Esophagus squamous epithelium (tissue), 5 donors: Measurements from ENCODE around the gene PRMT1. TPM values are rescaled to one million over a fixed set of nuclear protein-coding genes. Genes with fewer than 3 reads are reported as not detected.

ENCODE experiments used
- DNase-seq: peaks from one replicate; lab custom pipeline; 2025; lab: John Stamatoyannopoulos, UW
- H3K27ac ChIP-seq, 4 donors: fragments of 200-600 bp; sonication (generic); one replicate each; pipeline ENCODE4 v1.5.1; 2016 to 2019; ENCODE audit warnings: mild to moderate bottlenecking in 1 of 4
- H3K27me3 ChIP-seq, 4 donors: fragments of 200-600 bp; sonication (generic); 1 replicate in 3 of 4; 2 replicates in 1 of 4; pipeline versions ENCODE4 v1.5.1 to v1.6.0; 2017 to 2021; ENCODE audit warnings: antibody characterized with exemption in 1 of 4
- H3K36me3 ChIP-seq, 3 donors: fragments of 200-600 bp; sonication (generic); one replicate each; pipeline ENCODE4 v1.5.1; 2016 to 2019
- H3K4me1 ChIP-seq, 3 donors: fragments of 200-600 bp; sonication (generic); one replicate each; pipeline ENCODE4 v1.5.1; 2017 to 2019
- H3K4me3 ChIP-seq, 4 donors: fragments of 200-600 bp; sonication (generic); 1 replicate in 3 of 4; 2 replicates in 1 of 4; pipeline ENCODE4 v1.5.1; 2016 to 2019; ENCODE audit warnings: mild to moderate bottlenecking in 2 of 4, moderate library complexity in 1 of 4
- H3K9me3 ChIP-seq, 3 donors: fragments of 200-600 bp; sonication (generic); one replicate each; pipeline ENCODE4 v1.5.1; 2016 to 2019
- POLR2A ChIP-seq, 4 donors: fragments of 450-650 bp; IDR thresholded peaks; one replicate each; pipeline ENCODE4 v1.6.1; 2017; ENCODE audit warnings: antibody characterized with exemption in 4 of 4, mild to moderate bottlenecking in 4 of 4, moderate library complexity in 3 of 4
- WGBS, 2 donors: methylation state at CpG; one replicate each; pipeline ENCODE4 v1.1.5; 2018; 5-methylcytosine and 5-hydroxymethylcytosine counted together
- intact Hi-C: fragments of 100-400 bp; cut with DNase I; formaldehyde crosslinking; loops from one replicate; pipeline ENCODE4 v1.15.0; 2022
- total RNA-seq, 4 donors: library from RNA; depleted of rRNA; stranded (reverse); fragments of >200 nt; gene quantifications; one replicate each; pipeline ENCODE4 v1.1.0, GENCODE V29; 2016
- TF ChIP-seq, protein P1 (sequence below), 6 experiments: fragments of 450-650 bp in 4 of 6; fragments of 200-600 bp in 2 of 6; sonication (generic) in 2 of 6; IDR thresholded peaks; one replicate each; pipeline ENCODE4 v1.5.1; 2016 to 2019; ENCODE audit warnings: antibody characterized with exemption in 6 of 6, mild to moderate bottlenecking in 4 of 6, moderate library complexity in 4 of 6
- donor health status: DM: yes; HTN: yes; CAD: no.

PRMT1 gene
- total RNA-seq, 4 donors from 2014 or later: 86.1 to 206 (median 182) TPM

DNA sequence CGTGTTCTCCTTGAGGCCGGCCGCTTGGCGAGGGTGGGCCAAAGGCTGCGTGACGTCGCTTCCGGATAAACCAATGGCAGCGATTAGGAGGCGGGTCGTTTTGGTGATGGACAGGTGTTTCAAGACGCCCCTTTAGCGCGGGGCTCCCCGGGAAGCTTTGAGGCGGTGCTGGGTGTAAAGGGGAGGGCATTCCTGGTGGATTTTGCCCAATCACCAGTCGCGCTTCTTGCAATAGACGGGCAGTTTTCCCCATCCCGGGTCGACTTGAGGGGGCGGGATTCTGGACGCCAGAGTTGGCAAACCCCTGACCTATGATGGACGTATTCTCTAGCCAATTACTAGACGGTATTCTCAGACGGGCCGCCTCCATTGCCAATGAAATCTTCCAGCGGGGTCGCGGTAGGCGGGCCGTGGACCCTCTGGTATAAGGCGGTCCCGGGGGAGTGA is 264 bp upstream of the PRMT1 start:
- intact Hi-C loops: loop anchor here (10.0 kb wide), 1 partner anchor 102 kb away; no protein-coding TSS in a partner anchor
- Histone ChIP-seq H3K4me1 (peaks cover 29 to 64% (median 40%) of the 10 kb centered on the region in 3 donors), H3K36me3 (peaks cover 4 to 11% (median 6%) of the 10 kb centered on the region in 3 donors), H3K4me3 (peak overlapping the region; percentile 82 to 100 (median 92)), H3K9me3 (no peaks in the 10 kb centered on the region), H3K27ac (peak overlapping the region; percentile 92 to 97 (median 96)), H3K27me3 (no peaks in the 10 kb centered on the region)
- DNase-seq: peak; percentile 98
- TF ChIP-seq, protein P1, sequence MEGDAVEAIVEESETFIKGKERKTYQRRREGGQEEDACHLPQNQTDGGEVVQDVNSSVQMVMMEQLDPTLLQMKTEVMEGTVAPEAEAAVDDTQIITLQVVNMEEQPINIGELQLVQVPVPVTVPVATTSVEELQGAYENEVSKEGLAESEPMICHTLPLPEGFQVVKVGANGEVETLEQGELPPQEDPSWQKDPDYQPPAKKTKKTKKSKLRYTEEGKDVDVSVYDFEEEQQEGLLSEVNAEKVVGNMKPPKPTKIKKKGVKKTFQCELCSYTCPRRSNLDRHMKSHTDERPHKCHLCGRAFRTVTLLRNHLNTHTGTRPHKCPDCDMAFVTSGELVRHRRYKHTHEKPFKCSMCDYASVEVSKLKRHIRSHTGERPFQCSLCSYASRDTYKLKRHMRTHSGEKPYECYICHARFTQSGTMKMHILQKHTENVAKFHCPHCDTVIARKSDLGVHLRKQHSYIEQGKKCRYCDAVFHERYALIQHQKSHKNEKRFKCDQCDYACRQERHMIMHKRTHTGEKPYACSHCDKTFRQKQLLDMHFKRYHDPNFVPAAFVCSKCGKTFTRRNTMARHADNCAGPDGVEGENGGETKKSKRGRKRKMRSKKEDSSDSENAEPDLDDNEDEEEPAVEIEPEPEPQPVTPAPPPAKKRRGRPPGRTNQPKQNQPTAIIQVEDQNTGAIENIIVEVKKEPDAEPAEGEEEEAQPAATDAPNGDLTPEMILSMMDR (IDR thresholded peaks at IDR 0.05): peak in 1 of 6 experiments; percentile 15
- no peak for TF ChIP-seq POLR2A (IDR thresholded peaks at IDR 0.05)
- WGBS, 2 donors: 0% methylated on average over 7 to 15 of the region's 34 CpGs

DNA sequence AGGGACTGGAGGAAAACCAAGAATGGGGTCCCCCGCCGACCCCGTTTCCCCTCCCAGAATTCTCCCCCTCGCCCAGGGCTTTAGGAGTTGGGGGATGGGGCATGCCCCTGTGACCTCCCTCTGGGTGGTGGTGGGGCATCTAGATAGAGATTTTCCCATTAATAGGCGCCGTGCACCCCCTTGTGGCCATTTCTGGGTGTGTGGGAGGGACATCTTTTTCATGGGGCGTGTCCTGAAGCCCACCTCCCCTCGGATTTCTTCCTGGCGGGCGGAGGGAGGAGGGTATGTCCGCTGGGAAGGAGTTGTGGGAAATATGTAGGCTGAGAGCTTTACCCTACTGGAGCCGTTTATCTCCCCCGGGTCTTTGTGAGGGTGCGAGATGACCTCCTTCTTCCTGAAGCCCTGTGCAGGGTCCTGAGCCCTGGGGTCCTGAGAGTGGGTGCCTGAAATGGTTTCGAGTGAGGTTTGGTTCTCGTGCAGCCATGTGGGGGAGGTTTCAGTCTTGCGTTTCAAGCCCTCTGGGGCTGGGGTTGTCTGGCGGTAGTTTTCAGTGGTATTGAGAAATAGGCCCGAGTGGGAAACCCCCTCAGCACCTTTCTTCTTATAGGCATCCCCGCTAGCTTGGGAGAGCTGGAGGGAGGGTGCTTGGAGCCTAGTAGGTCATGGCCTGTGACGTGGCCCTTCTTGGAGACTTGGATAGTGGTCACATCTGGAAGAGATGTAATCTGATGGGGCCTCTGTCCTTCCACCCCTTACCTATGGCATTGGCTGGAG is 1.0 kb downstream of the PRMT1 start:
- Histone ChIP-seq H3K4me3 (peak overlapping the region; percentile 82 to 100 (median 92)), H3K27me3 (no peaks in the 10 kb centered on the region), H3K27ac (peak overlapping the region; percentile 92 to 97 (median 96)), H3K36me3 (peaks cover 11 to 24% (median 16%) of the 10 kb centered on the region in 3 donors), H3K4me1 (peaks cover 29 to 57% (median 37%) of the 10 kb centered on the region in 3 donors), H3K9me3 (no peaks in the 10 kb centered on the region)
- WGBS, 2 donors: 2% methylated on average over 7 to 8 of the region's 21 CpGs
- intact Hi-C loops: loop anchor here (10.0 kb wide), 1 partner anchor 103 kb away; no protein-coding TSS in a partner anchor
- no peak for TF ChIP-seq POLR2A (IDR thresholded peaks at IDR 0.05)
- TF ChIP-seq, protein P1 (IDR thresholded peaks at IDR 0.05): peak; percentile 43 to 74 (median 64)
- no peak for DNase-seq

DNA sequence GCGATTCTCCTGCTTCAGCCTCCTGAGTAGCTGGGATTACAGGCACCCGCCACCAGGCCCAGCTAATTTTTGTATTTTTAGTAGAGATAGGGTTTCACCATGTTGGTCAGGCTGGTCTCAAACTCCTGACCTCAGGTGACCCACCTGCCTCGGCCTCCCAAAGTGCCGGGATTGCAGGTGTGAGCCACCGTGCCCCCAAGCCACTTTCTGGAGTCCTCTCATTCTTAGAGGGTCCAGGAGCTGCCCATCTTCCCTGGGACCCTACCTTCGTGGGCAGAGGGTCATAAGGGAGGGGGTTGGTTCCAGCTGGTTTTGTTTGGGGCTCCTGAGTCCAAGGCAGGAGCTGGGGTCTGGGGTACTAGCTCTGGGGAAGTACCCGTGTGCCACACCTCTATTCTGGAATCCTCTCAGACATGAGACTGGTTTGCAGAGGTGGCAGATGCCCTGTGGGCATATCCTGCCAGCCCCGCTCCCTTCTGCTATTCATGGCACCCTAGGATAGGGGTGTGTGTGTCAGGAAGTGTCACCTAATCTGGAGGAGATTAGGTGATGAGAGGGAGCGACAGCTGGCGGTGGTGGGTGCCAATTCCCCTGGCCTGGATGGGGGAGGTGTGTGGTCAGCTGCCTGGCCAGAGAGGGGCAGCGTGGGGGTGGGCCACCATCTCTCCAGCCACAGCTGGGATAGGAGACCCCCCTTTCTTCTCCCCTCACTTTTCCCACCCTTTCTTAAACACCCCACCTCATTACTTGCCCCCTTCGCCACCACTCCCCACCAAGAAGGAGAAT is 2.1 kb downstream of the PRMT1 start:
- intact Hi-C loops: loop anchor here (10.0 kb wide), 1 partner anchor 104 kb away; no protein-coding TSS in a partner anchor
- Histone ChIP-seq H3K27ac (peak overlapping the region in 3 of 4 donors; percentile 69 to 97 (median 97)), H3K4me1 (peaks cover 29 to 57% (median 37%) of the 10 kb centered on the region in 3 donors), H3K36me3 (peaks cover 16 to 35% (median 24%) of the 10 kb centered on the region in 3 donors), H3K9me3 (no peaks in the 10 kb centered on the region), H3K4me3 (peak overlapping the region in 1 of 4 donors; percentile 0), H3K27me3 (no peaks in the 10 kb centered on the region)
- TF ChIP-seq POLR2A (IDR thresholded peaks at IDR 0.05): no peak
- TF ChIP-seq, protein P1 (IDR thresholded peaks at IDR 0.05): no peak
- WGBS, 2 donors: 36 to 44% methylated on average over 7 to 11 of the region's 12 CpGs
- no peak for DNase-seq

DNA sequence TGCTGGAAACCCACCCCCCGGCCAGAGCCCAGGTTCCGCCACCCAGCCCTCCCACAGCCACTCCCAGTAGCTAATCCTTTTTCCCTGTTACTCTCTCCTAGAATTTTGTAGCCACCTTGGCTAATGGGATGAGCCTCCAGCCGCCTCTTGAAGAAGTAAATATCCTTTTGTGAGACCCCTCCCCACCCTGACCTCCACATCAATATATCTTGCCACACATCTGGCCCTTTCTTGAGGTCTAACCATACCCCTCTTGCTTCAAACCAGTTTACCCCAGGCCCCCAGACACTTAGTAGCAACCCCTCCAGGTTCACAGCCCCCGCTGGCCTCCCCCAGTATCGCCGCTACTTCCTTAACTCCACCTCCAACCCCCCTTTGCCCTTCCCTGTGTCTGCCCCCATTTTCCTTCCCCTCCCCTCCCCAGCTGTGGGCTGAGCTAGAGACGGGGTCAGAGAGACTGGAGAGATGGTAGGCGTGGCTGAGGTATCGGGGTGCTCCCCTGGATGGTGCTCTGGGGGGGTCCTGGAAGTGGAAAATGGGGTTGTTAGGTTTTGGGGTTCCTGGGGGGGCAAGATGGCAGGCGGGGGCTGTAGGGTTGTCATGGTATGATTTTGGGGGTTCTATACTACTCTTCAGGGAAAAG is 2.8 kb downstream of the PRMT1 start:
- no peak for TF ChIP-seq POLR2A (IDR thresholded peaks at IDR 0.05)
- TF ChIP-seq, protein P1 (IDR thresholded peaks at IDR 0.05): no peak
- intact Hi-C loops: loop anchor here (10.0 kb wide), 1 partner anchor 105 kb away; no protein-coding TSS in a partner anchor
- H3K4me3 ChIP-seq: peak overlapping the region in 2 of 4 donors; percentile 32 to 49
- WGBS, 2 donors: 61 to 69% methylated on average over 7 of the region's 10 CpGs
- H3K27me3 ChIP-seq: no peaks in the 10 kb centered on the region
- H3K9me3 ChIP-seq: no peaks in the 10 kb centered on the region
- peak overlapping the region in 3 of 4 donors; percentile 69 to 97 (median 97) for H3K27ac ChIP-seq
- peaks cover 29 to 57% (median 37%) of the 10 kb centered on the region in 3 donors for H3K4me1 ChIP-seq
- peaks cover 21 to 42% (median 30%) of the 10 kb centered on the region in 3 donors for H3K36me3 ChIP-seq
- DNase-seq: no peak
